WERI-Rb-1 (cell line): ENCODE results near the gene DLL1.

Experiments used
- DNase-seq: peaks from one replicate; pipeline ENCODE4 v3.0.0-alpha.2; 2020
- H3K27ac ChIP-seq: fragments of 250-450 bp; sonication (Bioruptor Pico); 2 replicates; pipeline ENCODE4 v1.5.1; 2020; ENCODE audit warnings: mild to moderate bottlenecking, moderate library complexity
- H3K27me3 ChIP-seq: fragments of 250-450 bp; sonication (Bioruptor Pico); 2 replicates; pipeline ENCODE4 v1.5.1; 2021; ENCODE audit warnings: mild to moderate bottlenecking, low read depth, moderate library complexity; ENCODE audit not compliant: insufficient read depth, severe bottlenecking
- H3K36me3 ChIP-seq: fragments of 250-450 bp; sonication (Bioruptor Pico); 2 replicates; pipeline ENCODE4 v1.5.1; 2020; ENCODE audit warnings: mild to moderate bottlenecking, moderate library complexity
- H3K4me3 ChIP-seq: 2 replicates; pipeline ENCODE4 v1.5.1; 2011; ENCODE audit warnings: low read depth, mild to moderate bottlenecking, control low read depth, low read length
- H3K9me3 ChIP-seq: fragments of 250-450 bp; sonication (Bioruptor Pico); 2 replicates; pipeline ENCODE4 v1.5.1; 2021; ENCODE audit warnings: mild to moderate bottlenecking, moderate library complexity; ENCODE audit not compliant: severe bottlenecking
- TF ChIP-seq, protein P1 (sequence below): IDR thresholded peaks from 2 replicates; pipeline ENCODE4 v1.5.1; 2011; ENCODE audit warnings: low read depth, mild to moderate bottlenecking, control low read depth, inconsistent platforms, low read length

DLL1 gene

GRCh38 chr6:170282512-170283158, 8.2 kb downstream of the DLL1 start:
- Histone ChIP-seq H3K27me3 (peaks cover 25% of the 10 kb centered on the region), H3K27ac (no peak overlapping the region), H3K36me3 (no peaks in the 10 kb centered on the region), H3K4me3 (no peak overlapping the region), H3K9me3 (no peaks in the 10 kb centered on the region)
- no peak for DNase-seq
- TF ChIP-seq, protein P1, sequence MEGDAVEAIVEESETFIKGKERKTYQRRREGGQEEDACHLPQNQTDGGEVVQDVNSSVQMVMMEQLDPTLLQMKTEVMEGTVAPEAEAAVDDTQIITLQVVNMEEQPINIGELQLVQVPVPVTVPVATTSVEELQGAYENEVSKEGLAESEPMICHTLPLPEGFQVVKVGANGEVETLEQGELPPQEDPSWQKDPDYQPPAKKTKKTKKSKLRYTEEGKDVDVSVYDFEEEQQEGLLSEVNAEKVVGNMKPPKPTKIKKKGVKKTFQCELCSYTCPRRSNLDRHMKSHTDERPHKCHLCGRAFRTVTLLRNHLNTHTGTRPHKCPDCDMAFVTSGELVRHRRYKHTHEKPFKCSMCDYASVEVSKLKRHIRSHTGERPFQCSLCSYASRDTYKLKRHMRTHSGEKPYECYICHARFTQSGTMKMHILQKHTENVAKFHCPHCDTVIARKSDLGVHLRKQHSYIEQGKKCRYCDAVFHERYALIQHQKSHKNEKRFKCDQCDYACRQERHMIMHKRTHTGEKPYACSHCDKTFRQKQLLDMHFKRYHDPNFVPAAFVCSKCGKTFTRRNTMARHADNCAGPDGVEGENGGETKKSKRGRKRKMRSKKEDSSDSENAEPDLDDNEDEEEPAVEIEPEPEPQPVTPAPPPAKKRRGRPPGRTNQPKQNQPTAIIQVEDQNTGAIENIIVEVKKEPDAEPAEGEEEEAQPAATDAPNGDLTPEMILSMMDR: no peak

- no peak overlapping the region for H3K27ac ChIP-seq
- no peaks in the 10 kb centered on the region for H3K36me3 ChIP-seq
- H3K9me3 ChIP-seq: no peaks in the 10 kb centered on the region
- DNase-seq: no peak
- no peak overlapping the region for H3K4me3 ChIP-seq
- H3K27me3 ChIP-seq: peaks cover 15% of the 10 kb centered on the region
- TF ChIP-seq, protein P1: no peak
Observed at GRCh38 chr6:170281331-170282292, 9.3 kb downstream of the DLL1 start.

- TF ChIP-seq, protein P1: no peak
- Histone ChIP-seq H3K36me3 (no peaks in the 10 kb centered on the region), H3K27ac (no peak overlapping the region), H3K4me3 (no peak overlapping the region), H3K9me3 (no peaks in the 10 kb centered on the region), H3K27me3 (peaks cover 6% of the 10 kb centered on the region)
- no peak for DNase-seq
Observed at GRCh38 chr6:170280689-170281045, 10.2 kb downstream of the DLL1 start.

- peaks cover 1% of the 10 kb centered on the region for H3K27me3 ChIP-seq
- no peaks in the 10 kb centered on the region for H3K36me3 ChIP-seq
- H3K4me3 ChIP-seq: no peak overlapping the region
- TF ChIP-seq, protein P1: no peak
- no peaks in the 10 kb centered on the region for H3K9me3 ChIP-seq
- no peak for DNase-seq
- no peak overlapping the region for H3K27ac ChIP-seq
Observed at GRCh38 chr6:170279977-170280688, 10.7 kb downstream of the DLL1 start.

DNA sequence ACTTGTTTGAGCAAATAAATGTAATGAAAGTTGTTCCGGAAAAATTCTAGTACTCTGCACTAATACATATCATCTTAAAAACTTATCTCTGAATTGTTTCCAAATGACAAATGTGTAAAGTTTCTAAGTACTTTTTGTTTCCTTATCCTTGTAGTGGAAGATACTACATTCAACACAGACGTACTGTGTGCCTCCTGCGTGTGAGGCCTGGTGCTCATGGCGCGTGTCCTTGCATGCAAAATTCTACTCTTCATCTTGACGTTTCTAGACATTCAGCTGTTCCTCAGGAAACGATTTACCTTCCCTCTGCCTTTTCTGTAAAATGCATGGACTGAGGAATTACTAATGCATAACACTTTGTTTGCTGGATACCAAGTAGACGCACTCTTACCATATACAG, 11.5 kb downstream of the DLL1 start:
- DNase-seq: no peak
- Histone ChIP-seq H3K9me3 (no peaks in the 10 kb centered on the region), H3K27ac (no peak overlapping the region)

More for the DNA sequence above, 11.5 kb downstream of the DLL1 start:
- Histone ChIP-seq H3K36me3 (no peaks in the 10 kb centered on the region), H3K27me3 (no peaks in the 10 kb centered on the region), H3K4me3 (no peak overlapping the region)
- TF ChIP-seq, protein P1: no peak
